Stimulated activated CD4-positive, alpha-beta T cell treated with anti-CD3 and anti-CD28 coated beads, Interleukin-12 subunit alpha, Interleukin-12 subunit beta, amount 100 ng/mL, for 24 hours (primary cell): ENCODE measurements around the gene FCN3.

Source experiments
- DNase-seq, 2 experiments: peaks; one replicate each; pipeline ENCODE4 v3.0.0-alpha.2; 2020; ENCODE audit warnings: low read depth in 2 of 2

FCN3 gene

DNA sequence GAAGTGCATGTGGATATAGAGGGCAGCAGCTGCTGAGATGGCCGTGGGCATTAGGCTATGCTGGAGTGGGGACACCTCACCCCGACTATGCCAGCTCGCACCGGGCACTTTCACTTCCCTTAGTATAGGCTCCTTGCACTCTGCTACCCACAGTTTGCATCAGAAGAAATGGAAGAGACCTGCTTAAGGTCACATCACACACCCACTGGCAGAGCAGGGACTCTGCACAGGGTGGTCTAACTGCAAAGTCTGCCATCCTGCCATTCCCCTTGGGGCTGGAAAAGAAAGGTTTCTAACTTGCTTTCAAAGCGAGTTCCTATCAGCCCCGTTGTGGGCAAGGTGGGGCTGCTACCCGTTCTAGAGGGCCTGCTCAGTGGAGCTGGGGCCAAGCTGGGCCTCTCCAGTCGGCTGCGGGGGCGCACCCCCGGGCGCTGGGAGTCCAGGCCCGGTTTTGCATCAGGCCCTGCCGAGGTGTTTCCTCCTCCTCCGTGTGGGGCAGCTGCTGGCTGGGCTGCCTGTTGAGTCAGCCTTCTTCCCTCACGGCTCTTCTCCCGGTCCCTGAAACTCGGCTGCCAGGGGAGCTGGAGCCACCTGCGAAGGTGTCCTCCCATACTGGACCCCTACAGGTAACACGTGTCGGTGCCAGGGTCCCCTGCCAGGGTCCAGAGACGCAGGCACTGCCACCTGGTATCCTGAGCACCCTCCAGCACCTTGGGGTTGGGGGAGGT lies 32.9 kb downstream of the FCN3 start, which contains the start of gene SYTL1:
TSS of gene SYTL1 (plus strand) at position 498 of the 728 bp plus-strand sequence. CDS start 3,313 bp downstream, outside the sequence.
- peak in 1 of 2 experiments; percentile 49 for DNase-seq

- no peak for DNase-seq
Measured at GRCh38 chr1:27339213-27339612, 35.4 kb downstream of the FCN3 start.

DNA sequence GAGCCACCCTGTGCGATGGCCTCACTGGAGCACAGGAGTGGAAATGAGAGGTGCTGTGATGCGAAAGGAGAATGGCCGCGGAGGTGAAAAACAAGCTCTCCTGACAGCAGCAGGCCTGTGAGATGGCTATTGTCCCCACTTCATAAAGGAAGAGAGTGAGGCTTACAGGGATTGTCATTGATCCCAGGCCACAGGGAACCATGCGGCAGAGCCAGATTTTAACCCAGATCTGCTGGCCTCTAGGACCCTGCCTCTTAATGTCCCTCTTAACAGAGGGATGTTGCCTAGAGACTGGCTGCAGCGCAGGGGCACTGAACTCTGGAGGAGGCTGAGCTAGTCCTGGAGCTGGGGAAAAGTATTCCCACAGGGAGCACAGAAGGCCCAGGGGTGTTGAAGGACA lies 35.9 kb downstream of the FCN3 start:
- DNase-seq = no peak

- DNase-seq = no peak
Measured at GRCh38 chr1:27336756-27337155, 37.9 kb downstream of the FCN3 start.

- no peak for DNase-seq
Measured at GRCh38 chr1:27335506-27336422, 38.9 kb downstream of the FCN3 start.

DNA sequence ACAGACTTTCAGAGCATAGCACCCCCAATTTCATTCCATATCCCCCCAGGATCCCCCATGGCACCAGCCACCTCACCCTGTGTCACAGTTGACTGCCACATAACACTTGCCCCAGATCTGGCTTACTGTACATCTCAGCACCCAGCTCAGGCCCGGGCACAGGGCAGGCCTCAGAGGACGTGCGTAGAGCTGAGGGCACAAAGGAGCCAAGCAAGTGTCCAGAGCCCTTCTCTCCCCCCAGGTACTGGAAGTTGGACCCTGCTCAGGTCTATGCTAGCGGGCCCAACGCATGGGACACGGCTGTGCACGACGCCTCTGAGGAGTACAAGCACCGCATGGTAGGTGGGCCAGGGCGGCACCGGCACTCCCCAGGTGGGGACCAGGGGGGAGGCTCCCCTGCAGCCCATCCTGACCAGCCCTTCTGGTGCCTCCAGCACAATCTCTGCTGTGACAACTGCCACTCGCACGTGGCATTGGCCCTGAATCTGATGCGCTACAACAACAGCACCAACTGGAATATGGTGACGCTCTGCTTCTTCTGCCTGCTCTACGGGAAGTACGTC lies 40.8 kb downstream of the FCN3 start:
- no peak for DNase-seq

- DNase-seq = no peak
Measured at GRCh38 chr1:27332536-27333281, 41.9 kb downstream of the FCN3 start.

GRCh38 chr1:27331922-27332321 lies 42.7 kb downstream of the FCN3 start:
- no peak for DNase-seq

- DNase-seq = no peak
Measured at GRCh38 chr1:27331426-27331825, 43.2 kb downstream of the FCN3 start.

DNA sequence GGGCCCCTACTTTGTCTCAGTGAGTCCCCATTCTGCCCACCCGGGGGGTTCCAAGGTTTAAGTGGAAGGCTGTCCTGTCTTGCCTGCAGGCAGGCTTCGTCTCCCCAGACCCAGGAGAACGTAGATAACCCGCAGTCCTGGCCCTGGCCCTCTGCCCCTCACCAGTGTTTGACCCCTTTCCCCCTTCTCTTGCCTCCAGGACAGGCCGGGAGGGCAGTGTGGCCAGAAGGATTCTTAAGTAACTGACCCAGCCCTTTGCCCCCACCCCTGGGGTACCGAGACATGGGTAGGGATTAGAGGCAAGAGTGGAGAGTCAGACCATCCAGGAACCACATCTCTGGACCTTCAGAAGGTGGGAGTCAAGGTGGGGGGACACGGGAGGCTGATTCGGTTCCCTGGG lies 43.8 kb downstream of the FCN3 start:
- DNase-seq = no peak

- no peak for DNase-seq
Measured at GRCh38 chr1:27327964-27328363, 46.7 kb downstream of the FCN3 start.

DNA sequence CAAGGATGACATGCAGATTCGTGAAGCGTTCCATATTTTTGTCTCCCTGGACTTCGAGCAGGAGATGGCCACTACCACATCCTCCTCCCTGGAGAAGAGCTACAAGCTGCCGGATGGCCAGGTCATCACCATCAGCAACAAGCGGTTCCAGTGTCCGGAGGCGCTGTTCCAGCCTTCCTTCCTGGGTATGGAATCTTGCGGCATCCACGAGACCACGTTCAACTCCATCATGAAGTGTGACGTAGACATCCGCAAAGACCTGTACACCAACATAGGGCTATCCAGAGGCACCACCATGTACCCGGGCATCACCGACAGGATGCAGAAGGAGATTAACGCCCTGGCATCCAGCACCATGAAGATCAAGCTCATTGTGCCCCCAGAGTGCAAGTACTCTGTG lies 49.3 kb downstream of the FCN3 start:
- DNase-seq = no peak

GRCh38 chr1:27322569-27323240 lies 51.9 kb downstream of the FCN3 start:
- DNase-seq = no peak

DNA sequence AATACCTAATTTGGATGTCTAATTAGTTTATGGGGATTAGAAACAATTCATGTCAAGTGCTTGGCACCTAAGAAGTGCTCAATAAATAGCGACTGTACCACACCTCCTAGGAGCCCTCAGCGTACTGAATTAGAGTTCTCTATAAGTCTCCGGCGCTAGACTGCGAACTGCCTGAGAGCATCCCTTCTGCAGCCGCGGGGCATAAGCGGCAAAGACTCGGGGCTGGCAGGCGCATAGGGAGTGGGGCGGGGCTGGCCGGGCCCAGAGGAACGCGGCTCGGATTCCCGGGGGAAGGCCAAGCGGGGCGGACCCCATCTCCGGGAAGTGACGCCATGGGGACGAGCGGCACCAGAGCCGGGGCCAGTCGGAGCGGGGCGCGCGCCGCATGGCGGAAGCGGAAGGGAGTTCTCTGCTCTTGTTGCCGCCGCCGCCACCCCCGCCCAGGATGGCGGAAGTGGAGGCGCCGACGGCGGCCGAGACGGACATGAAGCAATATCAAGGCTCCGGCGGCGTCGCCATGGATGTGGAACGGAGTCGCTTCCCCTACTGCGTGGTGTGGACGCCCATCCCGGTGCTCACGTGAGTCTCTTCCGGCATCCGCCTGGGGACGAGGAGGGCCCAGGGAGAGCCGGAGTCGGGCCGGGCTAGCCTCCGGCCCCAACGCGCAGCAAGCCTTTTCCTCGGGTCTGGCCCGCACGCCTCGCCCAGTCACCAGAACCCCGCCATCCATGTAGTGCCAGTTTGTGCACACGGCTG lies 52.6 kb downstream of the FCN3 start, which contains the start of gene TMEM222:
TSS of gene TMEM222 (plus strand) at position 351 of the 756 bp plus-strand sequence. CDS start at position 386, 35 bp downstream.
- peak; percentile 94 to 96 for DNase-seq
